Stimulated activated CD8-positive, alpha-beta memory T cell treated with anti-CD3 and anti-CD28 coated beads, Interleukin-2, amount 100 ng/mL, for 1 hour (primary cell): ENCODE results near the gene MAB21L4.

Experiments
- DNase-seq, 2 donors: peaks; one replicate each; pipeline ENCODE4 v3.0.0-alpha.2; 2020; ENCODE audit warnings: low read depth in 2 of 2

The MAB21L4 gene

GRCh38 chr2:240925191-240925567 is 29.2 kb upstream of the MAB21L4 start:
- no peak for DNase-seq

GRCh38 chr2:240922982-240923537 is 27.1 kb upstream of the MAB21L4 start:
- no peak for DNase-seq

DNA sequence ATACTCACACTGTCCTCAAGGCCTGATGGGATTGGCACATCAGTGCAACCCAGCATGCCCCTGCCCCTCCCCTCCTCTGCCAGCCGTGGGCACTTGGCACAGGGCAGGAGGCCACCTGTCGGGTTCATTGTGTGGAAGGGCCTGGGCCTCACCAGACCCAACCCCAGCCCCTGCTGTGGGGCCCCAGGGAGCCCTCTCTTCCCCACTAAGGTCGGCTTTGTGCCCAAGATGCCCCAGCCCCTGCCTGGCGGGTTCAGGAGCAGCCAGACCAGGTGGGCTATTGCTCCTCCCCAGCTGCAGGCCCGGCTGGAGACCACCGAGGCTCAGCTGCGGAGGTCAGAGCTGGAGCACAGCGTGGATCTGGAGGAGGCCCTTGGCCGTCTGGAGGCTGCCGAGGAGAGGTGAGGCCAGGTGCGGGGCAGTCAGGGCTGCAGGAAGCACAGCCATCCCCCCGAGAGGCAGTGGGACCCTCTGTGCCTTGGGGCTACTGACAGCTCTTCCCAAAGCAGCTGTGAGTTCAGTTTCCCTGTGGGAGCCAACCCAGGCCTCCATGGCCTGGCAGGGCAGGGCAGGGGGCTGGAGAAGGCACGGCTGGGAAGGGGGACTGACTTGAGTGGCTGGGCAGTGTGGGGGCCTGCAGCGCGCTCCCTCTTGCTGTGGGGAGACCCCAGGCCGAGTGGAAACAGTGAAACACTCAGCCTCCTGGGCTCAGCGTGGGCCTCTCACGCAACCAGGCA is 26.5 kb upstream of the MAB21L4 start:
- no peak for DNase-seq

GRCh38 chr2:240921995-240922244 is 26.0 kb upstream of the MAB21L4 start:
- DNase-seq = no peak

GRCh38 chr2:240921311-240921994 is 25.5 kb upstream of the MAB21L4 start:
- DNase-seq = no peak

DNA sequence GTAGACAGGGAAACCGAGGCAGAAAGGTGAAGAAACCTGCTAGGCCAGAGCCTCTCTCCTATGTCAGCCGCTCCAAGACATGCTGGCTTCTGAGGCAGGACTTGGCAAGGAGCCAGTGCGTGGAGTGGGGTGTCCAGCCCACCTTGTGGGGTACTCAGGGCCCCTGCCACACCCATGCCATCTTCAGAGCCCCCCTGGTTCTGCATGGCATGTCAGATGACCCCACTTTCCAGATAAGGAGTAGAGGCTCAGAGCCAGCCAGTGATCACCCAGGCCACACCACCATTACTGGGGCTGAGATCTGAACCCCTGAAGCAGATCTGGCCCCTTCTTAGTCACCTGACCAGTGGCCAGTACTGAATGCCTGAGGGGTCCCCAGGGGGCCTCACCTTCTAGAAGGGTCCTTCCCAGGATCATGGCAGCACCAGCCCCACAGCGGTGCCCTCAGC is 24.9 kb upstream of the MAB21L4 start:
- DNase-seq = no peak

DNA sequence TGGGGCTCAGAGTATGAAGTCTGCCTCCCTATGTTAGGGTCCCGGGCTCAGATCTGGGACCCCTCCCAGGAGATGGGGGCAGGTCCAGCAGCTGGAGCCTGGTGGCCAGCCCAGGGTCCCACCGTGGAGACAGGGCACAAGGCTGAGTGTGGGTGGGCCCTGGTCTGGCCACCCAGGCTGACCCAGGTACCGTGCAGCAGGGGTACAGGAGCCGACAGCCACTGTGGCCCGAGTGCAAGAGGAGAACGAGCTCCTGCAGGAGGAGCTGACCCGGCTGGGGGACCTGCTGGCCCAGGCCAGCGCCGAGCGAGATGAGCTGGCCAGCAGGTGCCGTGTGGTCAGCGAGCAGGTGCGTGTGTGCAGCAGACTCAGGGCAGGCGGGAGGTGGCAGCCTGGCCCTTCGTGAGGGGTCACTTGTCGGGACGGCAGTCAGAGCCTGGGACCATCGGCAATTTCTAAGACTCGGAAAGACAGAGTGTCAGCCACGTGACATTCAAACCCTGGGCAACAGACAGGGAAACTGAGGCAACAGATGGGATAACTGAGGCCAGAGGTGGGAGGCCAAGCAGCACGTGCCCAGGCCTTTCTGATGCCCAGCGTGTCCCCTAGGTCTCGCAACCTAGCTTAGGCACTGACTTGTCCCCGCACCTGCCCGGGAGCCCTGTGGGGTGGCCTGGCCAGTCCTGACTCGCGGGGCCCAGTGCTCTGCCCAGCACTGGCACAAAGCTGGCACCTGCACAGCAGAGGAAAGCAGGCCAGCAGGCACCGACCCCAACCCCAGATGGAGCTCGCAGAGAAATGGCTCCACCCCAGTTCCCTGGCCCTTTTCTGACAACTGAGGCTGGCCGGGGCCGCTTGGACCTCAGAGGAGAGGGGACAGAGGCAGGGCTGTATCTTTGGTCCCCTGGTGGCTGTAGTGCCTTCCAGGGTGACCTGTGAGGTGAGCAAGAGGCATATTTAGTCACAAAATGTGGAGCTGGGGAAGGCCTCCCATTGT is 24.1 kb upstream of the MAB21L4 start:
- DNase-seq = no peak

GRCh38 chr2:240919161-240919781 is 23.3 kb upstream of the MAB21L4 start:
- DNase-seq = no peak

DNA sequence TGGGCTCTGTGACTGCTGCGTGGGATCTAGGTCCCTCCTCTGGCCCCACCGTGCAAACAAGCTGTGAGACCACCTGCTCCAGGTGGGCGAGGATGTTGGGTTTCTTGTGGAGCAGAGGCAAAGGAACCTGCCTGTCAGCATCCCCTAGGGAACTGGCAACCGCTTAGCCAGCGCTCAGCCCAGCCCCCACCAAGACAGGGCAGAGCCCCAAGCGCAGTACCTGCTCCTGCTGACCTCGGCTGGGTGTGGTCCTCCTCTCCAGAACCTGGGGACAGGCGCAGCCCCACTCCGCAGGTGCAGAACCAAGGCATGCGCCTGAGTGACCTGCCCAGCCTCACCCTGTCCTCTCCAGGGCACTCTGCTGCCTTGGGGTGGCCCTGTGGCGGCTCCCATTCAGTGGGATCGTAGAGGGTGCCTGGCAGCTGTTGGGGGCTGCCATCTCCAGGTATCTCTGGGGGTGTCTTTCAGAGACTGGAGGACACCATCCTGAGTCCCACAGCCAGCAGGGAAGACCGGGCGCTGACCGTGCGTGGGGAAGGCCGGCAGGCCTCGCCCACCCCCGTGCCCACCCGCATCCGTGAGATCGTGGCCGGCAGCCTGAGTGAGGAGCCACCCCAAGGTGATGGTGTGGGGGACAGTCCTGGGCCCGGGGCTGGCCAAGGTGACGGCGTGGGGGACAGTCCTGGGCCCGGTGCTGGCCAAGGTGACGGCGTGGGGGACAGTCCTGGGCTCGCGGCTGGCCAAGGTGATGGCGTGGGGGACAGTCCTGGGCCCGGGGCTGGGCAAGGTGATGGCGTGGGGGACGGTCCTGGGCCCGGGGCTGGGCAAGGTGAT is 22.5 kb upstream of the MAB21L4 start:
- DNase-seq = no peak

GRCh38 chr2:240917684-240918257 is 21.8 kb upstream of the MAB21L4 start:
- no peak for DNase-seq

DNA sequence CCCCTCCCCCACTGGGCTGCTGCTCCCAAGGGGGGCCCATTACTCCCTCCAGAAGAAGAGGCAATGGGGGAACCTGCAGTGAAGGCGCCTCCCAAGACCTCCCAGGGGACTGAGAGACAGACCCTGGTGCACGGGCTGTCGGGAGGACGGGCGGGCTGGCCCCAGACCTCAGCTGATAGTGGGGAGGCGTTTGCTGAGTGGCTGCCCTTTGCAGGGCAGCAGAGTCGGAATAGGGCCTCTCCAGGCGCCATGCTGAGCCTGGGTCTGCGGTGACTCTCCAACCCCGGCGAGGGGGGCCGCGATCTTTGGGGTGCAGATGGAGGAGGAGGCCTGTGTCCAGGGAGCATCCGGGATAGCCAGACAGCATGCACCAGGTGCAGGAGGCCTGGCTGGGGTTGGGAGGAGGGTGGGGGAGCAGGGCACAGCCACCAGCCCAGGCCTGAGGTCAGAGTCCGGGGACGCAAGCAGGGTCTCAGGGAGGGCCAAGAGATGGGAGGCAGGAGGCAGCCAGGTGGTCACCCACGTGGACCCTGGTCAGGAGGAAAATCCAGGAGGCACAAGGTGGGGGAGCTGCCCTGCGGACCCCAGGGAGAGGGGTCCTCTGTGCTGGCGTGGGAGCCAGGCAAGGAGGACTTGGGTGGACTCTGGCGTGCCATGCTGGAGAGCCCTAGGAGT is 21.2 kb upstream of the MAB21L4 start:
- no peak for DNase-seq

- no peak for DNase-seq
Observed at GRCh38 chr2:240916571-240917008, 20.6 kb upstream of the MAB21L4 start.

DNA sequence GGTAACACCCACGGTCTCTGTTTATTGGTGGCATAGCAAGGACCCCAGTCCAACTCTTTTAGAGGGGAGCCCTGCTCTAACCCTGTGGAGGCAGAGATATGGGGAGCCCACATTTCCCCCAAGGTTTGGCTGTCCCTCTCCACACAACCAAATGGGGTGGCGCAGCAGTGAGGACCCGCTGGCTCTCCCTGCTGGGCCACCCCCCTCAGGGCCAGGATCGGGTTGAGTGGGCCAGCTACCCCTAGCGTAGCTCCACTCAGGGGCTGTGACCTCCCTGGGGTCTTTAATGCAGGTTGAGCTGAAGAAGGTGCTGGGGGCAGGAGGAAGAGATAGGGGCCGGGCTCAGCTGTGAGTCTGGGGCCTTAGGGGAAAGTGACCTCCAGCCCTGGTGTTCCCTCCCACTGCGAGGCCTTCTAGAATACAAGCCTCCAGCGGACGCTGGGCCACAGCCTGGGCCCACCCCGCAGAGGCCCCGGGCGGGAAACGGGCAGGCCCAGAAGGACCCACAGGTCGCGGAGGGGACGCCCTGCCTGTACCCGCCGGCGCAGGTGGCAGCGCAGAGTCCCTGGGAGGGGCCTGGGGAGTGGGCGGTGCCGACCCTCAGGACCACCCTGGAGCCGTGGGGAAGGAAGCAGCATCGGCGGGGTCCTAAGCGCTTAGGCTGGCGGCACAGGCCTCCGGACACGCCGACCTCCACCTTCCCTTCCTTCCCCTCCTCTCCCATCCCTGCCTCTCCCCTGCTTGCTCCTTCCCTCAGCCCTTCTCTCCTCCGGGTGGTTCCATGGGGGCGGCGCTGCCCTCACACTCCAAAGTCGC is 19.8 kb upstream of the MAB21L4 start:
- no peak for DNase-seq

GRCh38 chr2:240914645-240915525 is 18.9 kb upstream of the MAB21L4 start:
- DNase-seq = no peak

DNA sequence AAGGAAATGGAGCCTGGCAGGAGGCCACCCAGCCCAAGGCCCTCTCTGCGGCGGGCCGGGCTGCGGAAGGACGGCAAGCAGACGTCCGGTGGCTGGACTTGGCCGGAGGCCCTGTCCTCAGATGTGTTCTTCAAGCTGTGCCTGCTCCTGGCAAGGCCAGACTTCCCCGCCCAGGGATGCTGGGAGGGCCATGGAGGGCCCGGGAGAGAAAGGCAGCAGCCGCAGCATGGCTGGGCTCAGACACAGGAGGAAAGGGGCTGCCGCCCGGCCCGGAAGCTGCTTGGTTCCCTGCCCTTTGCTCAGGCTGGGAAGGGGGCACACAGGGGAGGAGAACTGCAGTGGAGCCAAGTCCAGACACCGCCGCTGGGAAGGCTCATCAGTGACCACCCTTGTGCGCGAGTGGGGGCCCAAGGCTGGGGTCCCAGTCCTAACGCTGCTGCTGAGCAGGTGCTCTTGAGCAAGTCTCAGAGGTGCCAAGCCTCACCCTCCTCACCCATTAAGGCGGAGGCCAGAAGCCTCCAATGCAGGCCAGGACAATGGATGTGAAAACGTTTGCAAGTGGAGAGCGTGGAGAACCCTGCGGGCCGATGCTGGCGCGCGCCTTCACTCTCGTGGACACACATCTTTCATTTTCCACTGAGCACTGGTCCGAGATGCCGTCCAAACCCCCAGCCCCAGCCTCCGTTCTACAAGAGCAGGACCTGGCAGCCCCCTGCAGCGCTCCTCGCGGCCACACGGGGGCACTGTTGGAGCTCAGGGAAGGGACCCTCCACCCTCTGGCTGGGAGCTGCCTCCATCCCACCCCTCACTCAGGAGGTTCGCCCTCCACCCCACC is 18.1 kb upstream of the MAB21L4 start:
- DNase-seq = peak; percentile 38 to 45

- DNase-seq = no peak
Observed at GRCh38 chr2:240912878-240913809, 17.2 kb upstream of the MAB21L4 start.
